ENCODE results near the gene CEP44. TPM values are rescaled to one million over a fixed set of nuclear protein-coding genes. Genes with fewer than 3 reads are reported as not detected.

The CEP44 gene
- total and polyA plus RNA-seq, 2 of the 4 experiments (the other 2 are of a cell fraction) = 3.5 to 9.5 TPM

Other genes with a start within 250 kb of the CEP44 start
- 23.9 and 25.6 TPM in 2 replicates for gene FBXO8, start 244 bp upstream of the CEP44 start, total RNA-seq (2012; rRNA removed)
- 10.4 and 11.3 TPM in 2 replicates for gene FBXO8, start 244 bp upstream of the CEP44 start, polyA plus RNA-seq (2012; rRNA removed)
- gene HPGD, start 238.6 kb downstream of the CEP44 start, total RNA-seq (2012; rRNA removed) = not detected in 2 replicates
- not detected in 2 replicates for gene HPGD, start 238.6 kb downstream of the CEP44 start, polyA plus RNA-seq (2012; rRNA removed)